GM10248 (cell line): ENCODE data around the gene TNFAIP8L2.

ENCODE experiments used
- CTCF ChIA-PET: fragments of 300-600 bp; sonication (Branson Sonifier 250); formaldehyde crosslinking; extraction: SDS; loops from one replicate; lab custom pipeline; 2021; ENCODE audit warnings: antibody characterized with exemption; lab: Yijun Ruan, JAX
- POLR2A ChIA-PET: fragments of 350-650 bp; sonication (Branson Sonifier 250); formaldehyde crosslinking; extraction: SDS; loops from one replicate; lab custom pipeline; 2020; ENCODE audit warnings: antibody characterized with exemption; lab: Yijun Ruan, JAX
- DNase-seq: peaks from one replicate; pipeline ENCODE4 v3.0.0; 2012; ENCODE audit errors: extremely low spot score
- CTCF ChIP-seq: IDR thresholded peaks from 2 replicates; pipeline ENCODE4 v1.5.1; 2012; ENCODE audit warnings: mild to moderate bottlenecking, low read depth; ENCODE audit errors: extremely low read depth, missing control alignments, control extremely low read depth

TNFAIP8L2 gene

GRCh38 chr1:151156515-151156819, at the start of gene TNFAIP8L2:
TNFAIP8L2 (plus strand) TSS chr1:151156649; CDS start chr1:151158698, 2,049 bp downstream.
- DNase-seq: peak; percentile 73
- CTCF ChIA-PET: interaction anchor here (0.6 to 9.9 kb wide), 39 partner anchors 9 to 183 kb away, joined by 3 to 218 read pairs (median 4); partner anchors contain the start of genes CDC42SE1, GABPB2, LYSMD1 and MLLT11
- TF ChIP-seq CTCF: no peak
- POLR2A ChIA-PET: interaction anchor here (0.6 to 0.7 kb wide), 2 partner anchors 9 to 819 kb away, joined by 3 read pairs; partner anchors contain the start of genes LYSMD1 and SCNM1

- DNase-seq: no peak
- POLR2A ChIA-PET: no interaction called here
- CTCF ChIA-PET: interaction anchor here (1.7 kb wide), 1 partner anchor 48 kb away, joined by 5 read pairs; no protein-coding TSS in a partner anchor
- TF ChIP-seq CTCF: no peak
Observed at GRCh38 chr1:151106894-151107293, 49.6 kb upstream of the TNFAIP8L2 start.

- CTCF ChIA-PET: interaction anchor here (1.0 to 1.9 kb wide), 2 partner anchors 9 to 18 kb away, joined by 3 to 6 read pairs; no protein-coding TSS in a partner anchor
- POLR2A ChIA-PET: no interaction called here
- no peak for TF ChIP-seq CTCF
- DNase-seq: no peak
Observed at GRCh38 chr1:151108331-151108730, 48.1 kb upstream of the TNFAIP8L2 start.

- ChIA-PET POLR2A (no interaction called here), CTCF (interaction anchor here (1.1 to 5.5 kb wide), 2 partner anchors 12 to 13 kb away, joined by 5 to 44 read pairs; no protein-coding TSS in a partner anchor)
- TF ChIP-seq CTCF: no peak
- no peak for DNase-seq
Observed at GRCh38 chr1:151113877-151114276, 42.6 kb upstream of the TNFAIP8L2 start.

GRCh38 chr1:151124763-151125403, 31.6 kb upstream of the TNFAIP8L2 start:
- POLR2A ChIA-PET: no interaction called here
- DNase-seq: no peak
- CTCF ChIA-PET: interaction anchor here (1.0 to 1.7 kb wide), 4 partner anchors 23 to 119 kb away, joined by 3 to 4 read pairs (median 3); partner anchors contain the start of genes MINDY1 and TNFAIP8L2
- TF ChIP-seq CTCF: no peak

- no peak for DNase-seq
- ChIA-PET POLR2A (no interaction called here), CTCF (interaction anchor here (2.0 to 4.6 kb wide), 2 partner anchors 14 to 58 kb away, joined by 4 to 18 read pairs; partner anchors contain the start of gene GABPB2)
- no peak for TF ChIP-seq CTCF
Observed at GRCh38 chr1:151128800-151129199, 27.6 kb upstream of the TNFAIP8L2 start.
